HUES48 (cell line): ENCODE data around the gene GSE1.

Source experiments
- H3K27ac ChIP-seq: one replicate; pipeline ENCODE4 v1.7.0; 2013; ENCODE audit warnings: low read depth, low read length, inconsistent platforms
- H3K27me3 ChIP-seq: 2 replicates; pipeline ENCODE4 v1.6.1; 2013; ENCODE audit warnings: mild to moderate bottlenecking, low read length; ENCODE audit not compliant: control insufficient read depth, insufficient read depth
- H3K36me3 ChIP-seq: 2 replicates; pipeline ENCODE4 v1.6.1; 2013; ENCODE audit warnings: low read length; ENCODE audit not compliant: control insufficient read depth, insufficient read depth
- H3K4me1 ChIP-seq: 2 replicates; pipeline ENCODE4 v1.6.1; 2013; ENCODE audit warnings: mild to moderate bottlenecking, low read length; ENCODE audit not compliant: control insufficient read depth, insufficient read depth
- H3K4me3 ChIP-seq: 2 replicates; pipeline ENCODE4 v1.5.1; 2013; ENCODE audit warnings: mild to moderate bottlenecking, low read depth, low read length
- H3K9ac ChIP-seq: 2 replicates; pipeline ENCODE4 v1.6.1; 2013; ENCODE audit warnings: mild to moderate bottlenecking, low read depth, low read length, moderate library complexity
- H3K9me3 ChIP-seq: 2 replicates; pipeline ENCODE4 v1.6.1; 2013; ENCODE audit warnings: low read length; ENCODE audit not compliant: control insufficient read depth, insufficient read depth

GSE1 gene

DNA sequence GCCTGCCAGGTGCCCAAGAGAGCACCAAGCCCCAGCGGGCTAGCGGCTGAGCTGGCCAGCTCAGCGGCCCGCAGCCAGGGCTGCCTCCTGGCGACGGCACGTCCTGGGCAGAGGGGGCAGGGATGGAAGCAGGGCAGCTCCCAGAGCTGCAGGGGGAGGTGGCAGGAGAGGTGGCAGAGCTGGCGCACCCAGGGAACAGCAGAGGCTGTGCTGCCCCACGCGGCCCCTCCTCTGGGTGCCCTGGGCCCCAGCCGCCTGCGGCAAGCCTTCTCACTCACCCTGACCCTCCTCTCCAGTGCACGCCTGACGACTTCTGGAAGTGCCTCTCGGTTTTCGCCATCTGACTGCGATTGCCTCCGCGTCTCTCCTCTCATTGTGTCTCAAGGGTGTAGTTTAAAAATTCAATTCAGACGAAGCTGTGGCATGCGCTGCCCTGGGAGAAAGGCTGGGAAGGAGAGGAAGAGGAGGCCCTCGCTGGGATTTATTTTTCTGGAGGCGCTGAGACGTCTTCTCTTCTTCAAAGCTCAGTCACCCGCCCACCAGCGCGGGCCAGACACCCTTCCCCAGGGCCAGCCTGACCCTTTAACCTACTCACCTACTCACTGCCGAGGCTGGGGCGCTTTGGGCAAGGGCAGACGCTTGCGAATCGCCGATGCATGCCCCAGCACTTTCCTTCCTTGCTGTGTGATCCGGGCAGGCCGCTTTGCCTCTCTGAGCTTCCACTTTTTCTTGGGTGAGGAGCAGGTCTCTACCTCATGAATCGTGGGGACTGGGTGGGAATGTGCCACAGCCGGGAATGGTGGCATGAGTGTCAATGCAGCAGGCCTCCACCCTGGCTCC is 24.9 kb downstream of the GSE1 start:
- 0 out of 2 replicates have a peak overlapping the region, but pooled peaks have one; percentile 18 for H3K9ac ChIP-seq
- H3K36me3 ChIP-seq, result peaks cover 41% of the 10 kb centered on the region
- H3K4me1 ChIP-seq, result no peaks in the 10 kb centered on the region; the same call in 1 of the 2 replicates
- no peaks in the 10 kb centered on the region for H3K27me3 ChIP-seq
- H3K27ac ChIP-seq, result no peak overlapping the region
- H3K9me3 ChIP-seq, result no peaks in the 10 kb centered on the region
- H3K4me3 ChIP-seq, result no peak overlapping the region

- Histone ChIP-seq H3K27ac (no peak overlapping the region), H3K36me3 (peaks cover 38% of the 10 kb centered on the region), H3K9me3 (no peaks in the 10 kb centered on the region), H3K9ac (no peak overlapping the region), H3K27me3 (no peaks in the 10 kb centered on the region), H3K4me1 (no peaks in the 10 kb centered on the region; the same call in 1 of the 2 replicates), H3K4me3 (no peak overlapping the region)
Measured at GRCh38 chr16:85638695-85639409, 25.7 kb downstream of the GSE1 start.

DNA sequence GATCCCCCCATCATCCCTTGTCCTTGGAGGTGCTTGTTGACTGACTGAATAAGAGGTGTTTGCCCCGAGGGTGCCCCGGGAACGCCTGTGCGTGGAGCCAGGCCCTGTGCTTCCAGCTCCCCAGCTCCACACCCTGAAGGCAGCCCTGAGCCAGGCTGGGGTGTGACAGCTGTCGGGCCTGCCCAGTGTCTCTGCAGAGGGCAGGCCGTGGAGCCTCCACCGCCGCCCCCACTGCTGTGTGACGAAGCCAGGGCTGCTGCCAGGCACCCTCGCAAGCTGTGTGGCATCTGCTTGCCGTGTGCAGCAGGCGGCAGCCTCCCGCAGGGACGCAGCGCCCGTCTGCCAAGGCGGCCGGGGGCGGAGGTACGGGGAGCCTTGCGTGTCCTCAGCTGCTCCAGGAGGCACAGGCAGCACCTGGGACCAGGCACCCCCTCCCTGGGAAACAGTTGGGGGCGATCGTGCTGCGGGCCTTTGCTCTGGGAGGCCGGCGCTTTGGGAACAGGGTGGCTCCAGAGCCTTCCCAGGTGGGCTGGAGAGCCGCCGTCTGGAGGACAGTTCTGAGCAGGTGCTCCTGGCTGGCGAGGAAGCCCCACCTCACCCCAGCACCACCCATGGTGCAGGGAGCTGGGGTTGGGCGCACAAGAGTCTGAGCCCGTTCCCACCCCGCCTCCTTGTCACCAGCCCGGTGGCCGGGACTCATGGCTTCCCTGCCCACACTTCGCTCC is 26.6 kb downstream of the GSE1 start:
- H3K36me3 ChIP-seq, result peaks cover 30% of the 10 kb centered on the region
- no peaks in the 10 kb centered on the region; the same call in 1 of the 2 replicates for H3K4me1 ChIP-seq
- no peak overlapping the region for H3K4me3 ChIP-seq
- no peak overlapping the region for H3K9ac ChIP-seq
- H3K9me3 ChIP-seq, result no peaks in the 10 kb centered on the region
- H3K27ac ChIP-seq, result no peak overlapping the region
- H3K27me3 ChIP-seq, result no peaks in the 10 kb centered on the region

GRCh38 chr16:85640254-85640558 is 27.1 kb downstream of the GSE1 start:
- no peak overlapping the region for H3K27ac ChIP-seq
- H3K36me3 ChIP-seq, result peaks cover 25% of the 10 kb centered on the region
- H3K4me1 ChIP-seq, result no peaks in the 10 kb centered on the region; the same call in 1 of the 2 replicates
- no peaks in the 10 kb centered on the region for H3K9me3 ChIP-seq
- H3K4me3 ChIP-seq, result no peak overlapping the region
- no peaks in the 10 kb centered on the region for H3K27me3 ChIP-seq
- no peak overlapping the region for H3K9ac ChIP-seq

- Histone ChIP-seq H3K9ac (no peak overlapping the region), H3K27ac (no peak overlapping the region), H3K9me3 (no peaks in the 10 kb centered on the region), H3K4me3 (no peak overlapping the region), H3K4me1 (no peaks in the 10 kb centered on the region; the same call in 1 of the 2 replicates), H3K36me3 (peaks cover 24% of the 10 kb centered on the region), H3K27me3 (no peaks in the 10 kb centered on the region)
Measured at GRCh38 chr16:85640585-85640984, 27.5 kb downstream of the GSE1 start.

DNA sequence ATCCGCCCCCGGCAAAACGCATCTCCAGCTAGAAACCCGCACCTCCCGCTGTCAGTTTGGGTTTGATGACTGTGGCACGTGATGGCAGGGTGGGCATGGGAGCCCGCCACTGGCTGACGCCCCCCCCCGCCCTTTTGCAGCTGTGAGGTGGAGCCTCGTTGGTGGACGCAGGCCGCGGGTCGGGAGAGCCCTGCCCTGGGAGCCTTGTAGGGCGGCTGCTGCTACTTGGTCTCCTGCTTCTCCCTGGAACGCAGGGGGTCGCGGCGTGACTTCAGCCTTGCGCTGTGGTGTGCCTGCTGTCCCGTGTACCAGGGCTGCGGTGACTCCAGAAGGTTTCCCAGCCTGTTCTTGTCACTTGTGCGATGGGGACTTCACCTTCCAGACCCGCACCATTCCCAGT is 28.2 kb downstream of the GSE1 start:
- H3K4me1 ChIP-seq, result no peaks in the 10 kb centered on the region

DNA sequence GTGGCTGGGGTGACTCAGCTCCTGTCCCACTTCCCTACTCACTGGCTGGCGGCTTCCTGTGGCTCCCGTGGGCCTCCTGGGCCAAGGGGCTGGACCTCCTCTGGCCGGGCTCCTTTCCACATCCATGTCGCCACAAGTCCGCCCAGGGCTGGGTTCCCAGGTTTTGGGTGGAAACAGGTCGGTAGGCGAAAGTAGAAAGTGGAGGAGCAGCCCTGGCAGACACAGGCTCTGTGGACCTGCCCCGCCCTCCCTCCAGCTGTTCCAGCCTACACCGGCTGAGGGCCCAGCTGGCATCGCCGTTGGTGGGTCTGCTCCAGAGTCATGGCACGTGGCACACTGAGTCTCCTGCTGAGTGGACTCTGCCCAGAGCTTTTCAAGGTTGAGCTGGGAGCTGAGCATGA is 28.7 kb downstream of the GSE1 start:
- H3K27ac ChIP-seq, result no peak overlapping the region
- no peak overlapping the region for H3K9ac ChIP-seq
- H3K9me3 ChIP-seq, result no peaks in the 10 kb centered on the region
- H3K36me3 ChIP-seq, result peaks cover 22% of the 10 kb centered on the region; the same call in 1 of the 2 replicates
- H3K27me3 ChIP-seq, result no peaks in the 10 kb centered on the region
- H3K4me1 ChIP-seq, result no peaks in the 10 kb centered on the region
- no peak overlapping the region for H3K4me3 ChIP-seq

More for the DNA sequence above, 28.2 kb downstream of the GSE1 start:
- Histone ChIP-seq H3K4me3 (no peak overlapping the region), H3K36me3 (peaks cover 23% of the 10 kb centered on the region), H3K9ac (no peak overlapping the region), H3K27me3 (no peaks in the 10 kb centered on the region), H3K9me3 (no peaks in the 10 kb centered on the region), H3K27ac (no peak overlapping the region)

DNA sequence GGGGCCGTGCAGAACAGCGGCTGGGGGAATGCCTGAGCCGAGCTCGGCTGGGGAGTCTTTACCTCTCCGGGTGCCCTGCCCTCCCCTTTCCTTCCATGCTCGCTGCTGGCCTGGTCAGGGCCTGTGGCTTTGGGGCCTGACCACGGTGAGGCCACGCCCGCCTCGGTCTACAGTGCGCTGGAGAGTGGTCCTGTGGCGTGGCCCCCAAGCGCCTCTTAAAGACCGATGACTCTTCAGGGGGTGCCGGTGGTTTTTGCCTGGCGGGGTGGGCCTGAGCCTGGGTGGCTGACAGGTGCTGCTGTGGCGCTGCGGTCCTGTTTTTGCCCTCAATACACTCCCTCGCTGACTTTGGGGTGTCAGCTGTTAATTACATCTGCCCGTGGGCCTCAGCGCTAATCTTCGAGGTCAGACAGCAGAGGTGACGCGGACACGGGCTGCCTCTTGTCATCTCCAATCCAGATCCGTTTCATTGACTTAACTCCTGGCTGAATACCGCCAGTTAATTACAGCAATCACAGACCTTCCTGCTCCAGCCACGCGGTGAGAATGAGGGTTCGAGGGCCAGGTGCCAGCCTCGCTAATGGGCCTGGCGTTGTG is 29.7 kb downstream of the GSE1 start:
- H3K27me3 ChIP-seq, result no peaks in the 10 kb centered on the region
- H3K9me3 ChIP-seq, result no peaks in the 10 kb centered on the region
- H3K4me3 ChIP-seq, result no peak overlapping the region
- no peak overlapping the region for H3K27ac ChIP-seq
- no peaks in the 10 kb centered on the region for H3K4me1 ChIP-seq
- peaks cover 27% of the 10 kb centered on the region for H3K36me3 ChIP-seq
- H3K9ac ChIP-seq, result no peak overlapping the region

- Histone ChIP-seq H3K4me1 (no peaks in the 10 kb centered on the region), H3K36me3 (peaks cover 30% of the 10 kb centered on the region), H3K4me3 (no peak overlapping the region), H3K9me3 (no peaks in the 10 kb centered on the region), H3K27ac (no peak overlapping the region), H3K9ac (no peak overlapping the region), H3K27me3 (no peaks in the 10 kb centered on the region)
Measured at GRCh38 chr16:85643631-85644030, 30.5 kb downstream of the GSE1 start.

DNA sequence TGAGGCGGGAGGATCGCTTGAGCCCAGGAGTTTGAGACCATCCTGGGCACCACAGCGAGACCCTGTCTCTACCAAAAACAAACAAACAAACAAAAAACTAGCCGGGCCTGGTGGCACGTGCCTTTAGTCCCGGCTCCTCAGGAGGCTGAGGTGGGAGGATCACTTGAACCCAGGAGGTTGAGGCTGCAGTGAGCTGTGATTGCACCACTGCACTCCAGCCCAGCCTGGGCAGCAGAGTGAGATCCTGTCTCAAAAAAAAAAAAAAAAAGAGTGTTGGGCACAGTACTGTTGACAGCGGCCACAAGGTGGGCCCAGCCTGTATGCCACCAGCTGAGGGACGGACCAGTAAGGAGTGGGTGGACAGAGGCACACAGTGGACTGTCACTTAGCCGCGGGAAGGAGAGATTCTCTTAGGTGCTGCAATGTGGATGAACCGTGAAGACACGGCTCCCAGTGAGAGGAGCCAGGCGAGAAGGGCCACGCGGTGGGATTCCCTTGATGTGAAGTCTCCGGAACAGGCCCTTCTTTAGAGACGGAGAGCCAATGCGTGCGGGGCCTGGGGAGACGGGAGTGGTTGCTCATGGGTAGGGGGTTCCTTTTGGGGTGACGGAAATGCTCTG is 31.1 kb downstream of the GSE1 start:
- no peak overlapping the region for H3K9ac ChIP-seq
- no peaks in the 10 kb centered on the region for H3K9me3 ChIP-seq
- no peaks in the 10 kb centered on the region for H3K27me3 ChIP-seq
- H3K36me3 ChIP-seq, result peaks cover 36% of the 10 kb centered on the region
- no peaks in the 10 kb centered on the region for H3K4me1 ChIP-seq
- H3K4me3 ChIP-seq, result no peak overlapping the region
- H3K27ac ChIP-seq, result no peak overlapping the region
